OCI-LY1 (cell line): Measurements from ENCODE around the gene ZNF618.

Experiments
- H2AFZ ChIP-seq: fragments of 200-600 bp; sonication (generic), shearing (Covaris generic); 2 replicates; pipeline ENCODE4 v1.6.0; 2014; ENCODE audit warnings: antibody characterized with exemption, mild to moderate bottlenecking, low read length
- H3F3A ChIP-seq: fragments of 200-600 bp; sonication (generic), shearing (Covaris generic); 2 replicates; pipeline ENCODE4 v1.6.0; 2014; ENCODE audit warnings: mild to moderate bottlenecking, antibody characterized with exemption, low read length, moderate library complexity; ENCODE audit not compliant: insufficient read depth
- H3K27ac ChIP-seq: fragments of 200-600 bp; sonication (generic); 2 replicates; pipeline ENCODE4 v1.5.1; 2014; ENCODE audit warnings: low read length, mixed run types, mild to moderate bottlenecking, low read depth; ENCODE audit not compliant: poor library complexity, severe bottlenecking
- H3K27me3 ChIP-seq: fragments of 200-600 bp; sonication (generic); 2 replicates; pipeline ENCODE4 v1.6.0; 2014; ENCODE audit warnings: antibody characterized with exemption, mild to moderate bottlenecking, low read length, moderate library complexity; ENCODE audit not compliant: insufficient read depth
- H3K36me3 ChIP-seq: fragments of 200-600 bp; sonication (generic); 2 replicates; pipeline ENCODE4 v1.6.1; 2014; ENCODE audit warnings: mild to moderate bottlenecking, antibody characterized with exemption, low read length, moderate library complexity, mixed read lengths; ENCODE audit not compliant: insufficient read depth
- H3K4me1 ChIP-seq: fragments of 200-600 bp; sonication (generic); 2 replicates; pipeline ENCODE4 v1.5.1; 2014; ENCODE audit warnings: mild to moderate bottlenecking, low read length, moderate library complexity; ENCODE audit not compliant: insufficient read depth, severe bottlenecking
- H3K4me2 ChIP-seq: fragments of 200-600 bp; sonication (generic), shearing (Covaris generic); 2 replicates; pipeline ENCODE4 v1.6.1; 2014; ENCODE audit warnings: low read length
- H3K4me3 ChIP-seq: fragments of 200-600 bp; sonication (generic); 2 replicates; pipeline ENCODE4 v1.5.1; 2014; ENCODE audit warnings: low read length, low read depth, mild to moderate bottlenecking, mixed read lengths; ENCODE audit not compliant: poor library complexity, severe bottlenecking
- H3K79me2 ChIP-seq: fragments of 200-600 bp; shearing (Covaris generic); 2 replicates; pipeline ENCODE4 v1.6.1; 2016; ENCODE audit warnings: mixed run types, low read length, mixed read lengths; ENCODE audit not compliant: insufficient read depth
- H3K9ac ChIP-seq: fragments of 200-600 bp; sonication (generic), shearing (Covaris generic); 2 replicates; pipeline ENCODE4 v1.6.1; 2014; ENCODE audit warnings: mild to moderate bottlenecking, low read length, mixed read lengths
- H3K9me2 ChIP-seq: fragments of 200-600 bp; sonication (generic), shearing (Covaris generic); 2 replicates; pipeline ENCODE4 v1.6.1; 2014; ENCODE audit warnings: low read depth, mild to moderate bottlenecking, low read length, mixed read lengths
- H3K9me3 ChIP-seq: fragments of 200-600 bp; shearing (Covaris generic); 2 replicates; pipeline ENCODE4 v1.6.1; 2014; ENCODE audit warnings: low read length, mixed read lengths
- H4K20me1 ChIP-seq: fragments of 200-600 bp; sonication (generic), shearing (Covaris generic); 2 replicates; pipeline ENCODE4 v1.6.0; 2016; ENCODE audit warnings: mild to moderate bottlenecking, low read length; ENCODE audit not compliant: insufficient read depth
- EZH2 ChIP-seq: fragments of 200-600 bp; sonication (generic), shearing (Covaris generic); IDR thresholded peaks from 2 replicates; pipeline ENCODE4 v1.8.0; 2017; ENCODE audit warnings: borderline replicate concordance, mixed run types, mild to moderate bottlenecking, antibody characterized with exemption, low read length, moderate library complexity, mixed read lengths
- TF ChIP-seq, protein P1 (sequence below): fragments of 200-600 bp; sonication (generic), shearing (Covaris generic); IDR thresholded peaks from 2 replicates; pipeline ENCODE4 v1.5.1; 2017; ENCODE audit warnings: mild to moderate bottlenecking, antibody characterized with exemption, low read length, moderate library complexity, mixed read lengths

Gene ZNF618

DNA sequence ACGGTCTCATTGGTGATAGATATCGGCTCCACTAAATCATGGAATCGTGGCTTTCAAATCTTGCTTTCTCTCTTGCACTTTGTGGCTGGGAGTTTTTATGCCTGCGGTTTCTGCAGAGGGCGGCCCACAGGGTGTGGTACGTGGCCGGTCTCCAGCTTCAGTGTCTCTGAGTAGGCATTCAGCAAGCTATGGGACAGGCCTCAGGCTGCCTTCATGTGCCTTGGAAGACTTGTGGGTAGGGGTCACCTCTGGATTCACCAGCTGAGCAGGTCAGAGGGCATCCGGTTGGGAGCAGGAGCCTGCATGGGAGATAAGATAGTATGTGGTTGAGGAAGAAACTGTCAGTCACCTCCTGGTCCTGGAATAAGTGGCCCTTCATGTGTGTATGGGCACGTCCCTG lies 154.3 kb downstream of the ZNF618 start:
- Histone ChIP-seq H4K20me1 (no peaks in the 10 kb centered on the region), H3K27ac (no peak overlapping the region), H3K9me2 (no peaks in the 10 kb centered on the region), H2AFZ (no peak overlapping the region), H3K79me2 (no peaks in the 10 kb centered on the region), H3K4me1 (no peaks in the 10 kb centered on the region), H3K36me3 (no peaks in the 10 kb centered on the region), H3K9ac (no peak overlapping the region), H3K4me3 (no peak overlapping the region), H3K27me3 (0 out of 2 replicates have a peak, but pooled peaks cover 3% of the 10 kb centered on the region), H3K9me3 (no peaks in the 10 kb centered on the region), H3K4me2 (no peak overlapping the region), H3F3A (no peaks in the 10 kb centered on the region)
- TF ChIP-seq, protein P1, sequence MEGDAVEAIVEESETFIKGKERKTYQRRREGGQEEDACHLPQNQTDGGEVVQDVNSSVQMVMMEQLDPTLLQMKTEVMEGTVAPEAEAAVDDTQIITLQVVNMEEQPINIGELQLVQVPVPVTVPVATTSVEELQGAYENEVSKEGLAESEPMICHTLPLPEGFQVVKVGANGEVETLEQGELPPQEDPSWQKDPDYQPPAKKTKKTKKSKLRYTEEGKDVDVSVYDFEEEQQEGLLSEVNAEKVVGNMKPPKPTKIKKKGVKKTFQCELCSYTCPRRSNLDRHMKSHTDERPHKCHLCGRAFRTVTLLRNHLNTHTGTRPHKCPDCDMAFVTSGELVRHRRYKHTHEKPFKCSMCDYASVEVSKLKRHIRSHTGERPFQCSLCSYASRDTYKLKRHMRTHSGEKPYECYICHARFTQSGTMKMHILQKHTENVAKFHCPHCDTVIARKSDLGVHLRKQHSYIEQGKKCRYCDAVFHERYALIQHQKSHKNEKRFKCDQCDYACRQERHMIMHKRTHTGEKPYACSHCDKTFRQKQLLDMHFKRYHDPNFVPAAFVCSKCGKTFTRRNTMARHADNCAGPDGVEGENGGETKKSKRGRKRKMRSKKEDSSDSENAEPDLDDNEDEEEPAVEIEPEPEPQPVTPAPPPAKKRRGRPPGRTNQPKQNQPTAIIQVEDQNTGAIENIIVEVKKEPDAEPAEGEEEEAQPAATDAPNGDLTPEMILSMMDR: no peak
- no peak for TF ChIP-seq EZH2

DNA sequence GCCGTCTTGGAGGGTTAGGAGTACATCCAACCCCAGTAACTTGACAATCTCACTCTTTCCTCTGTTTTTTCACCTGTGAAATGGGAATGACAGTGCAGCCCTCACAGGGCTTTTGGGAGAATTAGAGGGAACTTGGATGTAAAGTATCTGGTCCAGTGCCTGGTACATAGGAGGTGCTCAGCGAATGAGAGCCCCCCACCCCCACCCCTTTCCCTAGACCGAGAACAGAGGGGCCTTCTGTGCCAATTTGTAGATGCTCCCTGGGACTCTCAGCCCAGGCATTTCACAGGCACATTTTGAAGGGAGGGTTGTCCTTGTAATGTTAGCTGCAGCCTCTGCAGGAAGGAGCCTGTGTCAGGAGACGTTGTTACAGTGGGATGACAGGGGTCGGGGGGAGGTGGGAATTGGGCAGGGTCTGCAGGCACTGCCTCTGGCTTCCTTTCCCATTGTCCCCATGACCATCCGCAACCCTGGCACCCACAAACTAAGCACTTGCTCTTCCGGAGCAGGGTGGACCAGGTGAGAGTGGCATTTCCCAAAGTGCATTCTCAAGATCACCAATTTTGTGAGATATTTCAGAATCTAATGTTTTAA lies 155.0 kb downstream of the ZNF618 start:
- no peaks in the 10 kb centered on the region for H3K4me1 ChIP-seq
- H3K27ac ChIP-seq: no peak overlapping the region

DNA sequence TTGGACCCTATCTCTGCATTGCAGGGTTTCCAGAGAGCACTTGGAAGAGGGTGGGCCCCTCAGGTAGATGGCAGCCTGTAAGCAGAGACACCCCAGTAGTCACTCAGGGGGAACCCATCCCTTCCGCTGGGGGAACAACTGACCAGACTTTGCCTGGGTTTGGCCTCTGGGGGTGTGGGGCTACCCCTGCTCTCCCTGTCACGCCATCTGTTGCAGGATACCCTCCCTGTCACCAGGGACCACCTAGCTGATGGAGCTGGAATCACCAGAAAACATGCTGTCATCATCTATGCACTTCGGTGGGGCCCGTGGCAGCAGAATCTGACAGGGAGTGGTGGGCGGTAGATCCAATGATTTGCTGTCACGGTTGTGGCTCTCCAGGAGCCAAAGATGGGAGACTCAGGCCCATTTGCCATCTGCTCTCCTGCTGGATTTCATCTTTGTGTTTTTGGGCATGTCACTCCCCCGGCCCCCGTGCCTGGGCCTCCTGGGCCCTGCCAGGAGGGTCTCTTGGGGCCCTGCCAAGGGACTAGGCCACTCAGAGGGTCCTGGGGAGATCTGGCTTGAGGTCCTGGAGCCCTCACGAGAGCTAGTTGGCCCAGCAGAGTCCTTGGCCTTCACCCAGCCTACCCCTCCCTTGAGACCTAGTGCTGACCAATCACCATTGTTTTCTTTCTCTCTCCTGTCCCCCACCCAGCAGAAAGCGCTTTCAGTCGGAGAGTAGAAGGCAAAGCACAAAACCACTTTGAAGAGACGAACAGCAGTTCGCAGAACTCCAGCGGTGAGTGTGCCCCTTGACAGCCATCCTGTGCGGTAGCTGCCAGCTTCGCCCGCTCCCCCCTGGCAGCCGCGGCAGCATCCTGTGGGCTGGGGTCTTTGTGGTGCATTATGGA lies 156.1 kb downstream of the ZNF618 start:
- Histone ChIP-seq H3K79me2 (no peaks in the 10 kb centered on the region), H3K9ac (no peak overlapping the region), H3F3A (no peaks in the 10 kb centered on the region), H3K9me3 (no peaks in the 10 kb centered on the region), H3K36me3 (no peaks in the 10 kb centered on the region), H3K9me2 (no peaks in the 10 kb centered on the region), H3K4me1 (no peaks in the 10 kb centered on the region), H2AFZ (no peak overlapping the region), H3K4me3 (no peak overlapping the region), H3K27me3 (0 out of 2 replicates have a peak, but pooled peaks cover 3% of the 10 kb centered on the region), H3K4me2 (no peak overlapping the region), H3K27ac (no peak overlapping the region), H4K20me1 (no peaks in the 10 kb centered on the region)
- TF ChIP-seq, protein P1: no peak
- no peak for TF ChIP-seq EZH2

More for the DNA sequence above, 155.0 kb downstream of the ZNF618 start:
- Histone ChIP-seq H3F3A (no peaks in the 10 kb centered on the region), H3K4me2 (no peak overlapping the region), H4K20me1 (no peaks in the 10 kb centered on the region), H3K79me2 (no peaks in the 10 kb centered on the region), H3K36me3 (no peaks in the 10 kb centered on the region), H3K9me2 (no peaks in the 10 kb centered on the region), H3K9ac (no peak overlapping the region), H3K27me3 (0 out of 2 replicates have a peak, but pooled peaks cover 3% of the 10 kb centered on the region), H3K9me3 (no peaks in the 10 kb centered on the region), H2AFZ (no peak overlapping the region), H3K4me3 (no peak overlapping the region)
- TF ChIP-seq, protein P1: no peak
- no peak for TF ChIP-seq EZH2
